ACHN (cell line): ENCODE measurements around the gene RALGAPA1.
A peak's percentile ranks its signal among the peaks of the same experiment; 100 is the strongest.
"Not testable (repeated sequence)": the region's sequence is repeated elsewhere in the genome, so short reads cannot be mapped to it uniquely, and the experiment has no call there.

Experiments
- DNase-seq: peaks from one replicate; pipeline ENCODE4 v3.0.0-alpha.2; 2015
- in situ Hi-C: cut with HindIII; loops from 2 replicates; pipeline ENCODE4 v1.10.0; 2017; ENCODE audit warnings: low sequenced_read_pairs, low pct_ligation_motif_present, low pct_unique_long_range_greater_than_20kb

Gene RALGAPA1

DNA sequence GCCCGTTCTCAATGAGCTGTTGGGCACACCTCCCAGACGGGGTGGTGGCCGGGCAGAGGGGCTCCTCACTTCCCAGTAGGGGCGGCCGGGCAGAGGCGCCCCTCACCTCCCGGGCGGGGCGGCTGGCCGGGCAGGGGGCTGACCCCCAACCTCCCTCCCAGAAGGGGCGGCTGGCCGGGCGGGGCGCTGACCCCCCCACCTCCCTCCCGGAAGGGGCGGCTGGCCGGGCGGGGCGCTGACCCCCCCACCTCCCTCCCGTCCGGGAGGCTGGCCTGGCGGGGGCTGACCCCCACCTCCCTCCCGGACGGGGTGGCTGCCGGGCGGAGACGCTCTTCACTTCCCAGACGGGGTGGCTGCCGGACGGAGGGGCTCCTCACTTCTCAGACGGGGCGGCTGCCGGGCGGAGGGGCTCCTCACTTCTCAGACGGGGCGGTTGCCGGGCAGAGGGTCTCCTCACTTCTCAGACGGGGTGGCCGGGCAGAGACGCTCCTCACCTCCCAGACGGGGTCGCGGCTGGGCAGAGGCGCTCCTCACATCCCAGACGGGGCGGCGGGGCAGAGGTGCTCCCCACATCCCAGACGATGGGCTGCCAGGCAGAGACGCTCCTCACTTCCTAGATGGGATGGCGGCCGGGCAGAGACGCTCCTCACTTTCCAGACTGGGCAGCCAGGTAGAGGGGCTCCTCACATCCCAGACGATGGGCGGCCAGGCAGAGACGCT is 15.5 kb upstream of the RALGAPA1 start:
- in situ Hi-C loops, DNase-seq: not testable (repeated sequence)

DNA sequence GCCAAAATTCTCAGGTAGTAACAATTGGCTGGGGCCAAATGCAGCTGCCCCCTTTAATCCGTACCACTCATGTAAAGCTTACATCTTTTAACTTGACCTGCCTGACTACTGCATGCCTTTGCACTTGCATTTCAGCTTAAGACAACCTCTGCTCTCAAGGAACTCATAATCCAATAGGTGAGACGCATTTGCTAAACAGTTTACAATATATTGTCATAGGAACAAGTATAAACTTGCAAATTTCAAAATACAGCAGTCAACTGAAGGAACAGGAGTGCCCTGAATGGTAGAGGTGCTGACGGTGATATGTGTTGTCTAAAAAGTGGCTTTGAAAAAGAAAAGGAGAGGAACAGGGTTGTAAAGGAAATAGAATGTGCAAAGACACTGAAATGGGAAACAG is 13.4 kb upstream of the RALGAPA1 start:
- in situ Hi-C loops: no loop called here
- DNase-seq: no peak

DNA sequence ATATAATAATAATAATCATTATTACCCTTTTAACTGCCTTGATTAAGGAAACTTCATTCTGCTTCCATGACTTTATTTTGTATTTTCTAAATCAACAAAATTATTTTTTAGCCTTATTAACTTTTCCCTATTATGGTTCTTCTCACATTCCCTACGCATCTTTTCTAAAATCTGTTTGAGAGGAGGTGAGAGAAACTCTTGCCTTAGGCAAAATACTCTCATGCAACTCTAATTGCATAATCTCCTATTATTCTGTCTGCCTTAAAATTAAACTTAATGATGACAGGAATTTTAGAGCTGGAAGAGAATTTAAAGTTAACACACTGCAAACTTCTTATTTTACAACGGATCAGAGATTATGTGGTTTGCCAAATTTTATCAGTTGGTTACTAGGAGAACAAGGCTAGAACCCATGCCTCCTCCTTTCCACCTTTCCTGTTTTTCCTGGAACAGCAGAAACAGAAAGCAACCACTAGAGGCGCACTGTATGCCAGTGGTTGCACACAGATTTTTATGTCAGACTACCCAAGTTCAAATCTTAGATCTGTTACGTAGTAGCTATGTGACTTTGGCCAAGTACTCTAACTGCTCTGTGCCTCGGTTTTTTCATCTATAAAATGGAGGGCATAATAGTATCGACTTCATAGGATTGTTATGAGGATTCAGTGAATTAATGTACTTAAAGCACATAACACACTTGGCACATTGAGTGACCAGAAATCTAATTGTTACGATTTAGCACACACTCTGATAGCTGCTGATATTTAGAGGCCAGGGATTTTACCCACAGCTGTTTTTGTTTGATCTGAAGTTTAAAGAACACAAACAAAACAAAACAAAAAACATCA is 12.7 kb upstream of the RALGAPA1 start:
- peak; percentile 49 for DNase-seq

DNA sequence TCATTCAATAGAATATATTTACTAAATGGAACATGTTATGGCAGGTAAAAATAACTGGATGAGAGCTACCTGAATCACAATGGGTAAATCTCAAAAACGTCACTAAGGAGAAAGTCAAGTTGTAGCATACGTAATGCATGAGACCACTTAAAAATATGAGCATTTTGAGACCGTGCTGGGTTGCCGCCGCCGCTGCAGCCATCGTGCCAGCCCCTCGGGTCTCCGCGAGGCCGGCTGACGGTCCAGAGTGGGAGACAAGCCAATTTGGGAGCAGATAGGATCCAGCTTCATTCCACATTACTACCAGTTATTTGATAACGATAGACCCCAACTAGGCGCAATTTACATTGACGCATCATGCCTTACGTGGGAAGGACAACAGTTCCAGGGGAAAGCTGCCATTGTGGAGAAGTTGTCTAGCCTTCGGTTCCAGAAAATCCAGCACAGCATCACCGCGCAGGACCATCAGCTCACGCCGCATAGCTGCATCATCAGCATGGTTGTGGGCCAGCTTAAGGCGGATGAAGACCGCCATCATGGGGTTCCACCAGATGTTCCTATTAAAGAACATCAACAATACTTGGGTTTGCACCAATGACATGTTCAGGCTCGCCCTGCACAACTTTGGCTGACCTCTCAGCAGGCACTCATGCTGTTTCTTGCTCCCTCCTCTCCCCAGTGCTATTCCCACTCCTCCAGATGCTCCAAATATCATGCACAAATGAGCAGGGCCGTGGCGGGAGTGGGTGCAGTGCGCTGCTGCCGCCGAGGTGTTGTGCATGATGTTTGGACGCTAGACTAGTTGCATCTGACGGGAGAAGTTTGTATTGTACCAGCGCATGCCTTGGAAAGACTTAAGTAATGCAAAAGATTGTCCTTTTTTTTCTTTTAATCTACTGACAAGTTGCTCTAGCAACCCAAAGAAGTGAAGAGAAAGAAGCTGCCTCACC is 10.8 kb upstream of the RALGAPA1 start:
- in situ Hi-C loops: no loop called here
- no peak for DNase-seq

More for the DNA sequence above, 12.7 kb upstream of the RALGAPA1 start:
- in situ Hi-C loops: no loop called here

DNA sequence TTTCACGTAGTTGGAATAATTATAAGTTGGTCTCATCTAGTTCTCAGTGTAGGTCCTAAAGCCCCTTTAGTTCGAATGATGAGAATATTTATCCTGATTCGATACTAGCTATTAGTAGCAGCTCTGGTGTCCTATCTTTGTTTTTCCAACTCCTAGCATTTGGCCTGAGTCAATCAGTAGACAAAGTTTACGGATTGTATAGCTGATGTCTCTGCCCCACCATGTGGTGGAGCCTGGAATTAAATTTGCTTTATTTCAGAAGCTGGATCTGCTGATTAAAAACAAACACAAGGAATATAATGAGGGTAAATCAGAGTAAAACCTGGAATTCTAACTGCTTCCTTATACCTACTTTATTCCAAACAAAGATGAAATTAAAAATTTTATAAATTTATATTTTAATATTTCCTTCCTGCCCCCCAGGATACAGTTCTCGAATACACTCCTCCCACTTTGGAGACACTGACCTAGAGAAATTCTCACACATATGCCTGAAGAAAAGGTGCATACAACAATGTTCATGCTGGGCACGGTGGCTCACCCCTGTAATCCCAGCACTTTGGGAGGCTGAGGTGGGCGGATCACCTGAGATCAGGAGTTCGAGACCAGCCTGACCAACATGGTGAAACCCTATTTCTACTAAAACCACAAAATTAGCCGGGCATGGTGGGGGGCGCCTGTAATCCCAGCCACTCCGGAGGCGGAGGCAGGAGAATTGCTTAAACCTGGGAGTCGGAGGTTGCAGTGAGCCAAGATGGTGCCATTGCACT is 9.4 kb upstream of the RALGAPA1 start:
- in situ Hi-C loops: no loop called here
- DNase-seq: peak; percentile 55

DNA sequence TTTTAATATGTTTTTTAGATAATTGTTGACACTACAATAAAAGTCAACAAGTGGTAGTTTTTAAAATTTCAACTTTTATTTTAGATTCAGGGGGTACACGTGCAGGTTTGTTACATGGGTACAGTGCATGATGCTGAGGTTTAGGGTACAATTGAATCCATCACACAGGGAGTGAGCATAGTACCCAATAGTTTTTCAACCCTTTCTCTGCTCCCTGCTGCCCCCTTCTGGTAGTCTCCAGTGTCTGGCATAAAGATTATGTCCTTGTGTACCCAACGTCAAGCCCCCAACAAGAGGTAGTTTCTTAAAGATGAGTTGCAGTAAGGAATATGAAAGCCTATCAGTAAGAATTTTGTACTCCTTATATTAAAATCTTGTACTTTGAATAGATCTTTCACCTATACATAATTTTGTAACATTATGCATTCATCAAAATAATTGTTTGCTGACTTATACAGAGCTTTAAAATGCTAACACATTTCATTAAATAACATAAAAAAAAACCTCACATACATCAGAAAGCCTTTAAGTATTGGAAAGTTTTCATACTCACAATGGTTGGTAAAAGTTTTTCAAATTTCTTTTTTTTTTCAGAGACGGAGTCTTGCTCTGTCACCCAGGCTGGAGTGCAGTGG is 5.4 kb upstream of the RALGAPA1 start:
- in situ Hi-C loops: no loop called here
- DNase-seq: peak; percentile 65

DNA sequence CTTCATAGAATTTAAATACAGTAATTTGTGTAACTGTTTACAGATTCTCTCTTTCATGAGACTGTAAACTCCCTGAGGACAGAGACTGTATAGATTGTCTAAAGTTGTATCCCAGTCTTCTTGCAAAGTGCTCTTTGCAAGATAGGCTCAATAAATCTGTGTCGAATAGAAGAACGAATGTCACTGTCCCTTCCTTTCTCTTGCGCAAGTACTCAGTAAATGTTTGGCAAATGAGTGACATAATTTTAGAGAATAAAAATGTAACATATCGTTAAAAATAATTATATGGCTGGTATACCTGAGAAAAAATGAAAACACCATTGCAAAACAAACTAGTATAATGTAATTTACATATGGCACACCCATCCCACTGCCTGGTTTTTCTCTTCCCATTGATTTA is 1.9 kb upstream of the RALGAPA1 start:
- in situ Hi-C loops: no loop called here
- no peak for DNase-seq

DNA sequence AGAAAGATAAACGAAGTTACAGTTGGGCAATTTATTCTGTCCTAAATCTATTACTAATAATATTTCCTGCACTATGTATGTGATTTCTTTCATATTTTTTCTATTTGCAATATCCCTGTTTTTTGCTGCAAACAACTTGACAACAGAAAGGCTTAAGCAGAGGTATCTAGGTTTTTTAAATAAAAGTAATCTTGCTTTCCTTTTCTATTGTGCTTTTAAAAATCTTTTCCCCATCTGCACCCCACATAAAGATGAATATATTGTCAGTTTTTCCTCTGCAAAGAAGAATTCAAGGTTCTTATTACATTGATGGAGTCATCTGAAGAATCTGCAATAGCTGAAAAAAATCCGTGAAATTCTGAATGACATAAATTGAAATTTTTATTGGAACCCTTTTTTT is 502 bp upstream of the RALGAPA1 start:
- in situ Hi-C loops: no loop called here
- no peak for DNase-seq

DNA sequence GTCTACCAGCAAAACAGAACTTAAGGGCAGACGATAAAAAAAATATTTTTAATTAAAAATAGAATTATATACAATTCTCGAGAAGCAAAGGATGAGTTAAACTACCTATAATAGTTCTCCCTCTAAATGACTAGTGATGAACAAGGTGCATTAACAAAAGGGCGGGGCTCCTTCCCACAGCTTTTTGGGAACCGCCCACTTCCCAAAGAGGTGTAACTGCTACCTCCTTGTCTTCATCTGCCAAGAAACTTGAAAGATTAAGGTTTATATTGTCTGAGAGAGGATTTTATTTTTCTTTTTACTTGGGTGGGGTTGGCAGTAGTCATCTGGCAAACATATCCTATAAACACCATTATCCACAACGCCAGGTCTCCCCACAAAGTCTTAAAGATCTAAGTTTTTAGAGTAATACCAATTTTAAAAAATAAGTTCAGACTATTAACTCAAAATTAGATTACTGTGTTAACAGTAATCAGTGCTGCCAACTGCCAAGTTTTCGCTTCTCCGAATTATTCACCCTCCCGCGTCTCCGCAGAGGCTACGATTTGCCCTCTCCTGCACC is 938 bp downstream of the RALGAPA1 start:
- DNase-seq: peak; percentile 27
- in situ Hi-C loops: no loop called here

DNA sequence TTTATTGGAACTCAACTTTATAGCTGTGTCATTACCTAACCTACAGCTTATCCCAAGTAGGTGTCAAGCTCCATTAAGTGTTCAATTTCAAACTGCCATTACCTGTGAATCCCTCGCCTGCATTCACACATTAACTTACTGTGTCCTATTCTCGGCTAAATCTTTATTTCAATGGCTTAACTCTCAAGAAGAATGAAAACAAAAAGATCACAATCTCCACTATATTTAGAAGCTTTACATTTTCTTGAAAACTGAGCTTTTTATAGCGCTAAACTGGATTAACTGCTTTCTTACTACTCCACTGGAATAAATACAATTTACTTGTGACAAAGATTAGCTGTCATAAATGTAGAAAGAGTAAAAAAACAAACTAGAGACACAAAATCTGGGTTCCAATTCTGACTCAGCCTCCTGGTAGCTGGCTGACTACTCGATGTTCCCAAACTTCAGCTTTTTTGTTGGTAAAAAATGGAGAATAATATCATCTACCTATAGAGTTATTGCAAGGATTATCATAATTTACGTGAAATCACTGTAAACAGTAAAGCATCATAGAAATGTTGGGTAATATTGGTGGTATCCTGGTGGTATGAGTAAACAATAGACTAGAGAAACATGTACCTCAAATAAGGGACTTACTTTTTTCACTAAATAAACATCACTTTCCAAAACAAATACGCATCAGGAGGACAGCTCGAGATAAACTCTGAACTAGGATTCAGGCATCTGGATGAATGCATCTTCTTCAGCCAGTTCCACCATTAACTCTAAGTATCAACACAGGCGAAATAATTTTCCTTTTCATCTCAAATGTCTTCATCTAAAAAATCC is 1.7 kb downstream of the RALGAPA1 start:
- no peak for DNase-seq
- in situ Hi-C loops: no loop called here

DNA sequence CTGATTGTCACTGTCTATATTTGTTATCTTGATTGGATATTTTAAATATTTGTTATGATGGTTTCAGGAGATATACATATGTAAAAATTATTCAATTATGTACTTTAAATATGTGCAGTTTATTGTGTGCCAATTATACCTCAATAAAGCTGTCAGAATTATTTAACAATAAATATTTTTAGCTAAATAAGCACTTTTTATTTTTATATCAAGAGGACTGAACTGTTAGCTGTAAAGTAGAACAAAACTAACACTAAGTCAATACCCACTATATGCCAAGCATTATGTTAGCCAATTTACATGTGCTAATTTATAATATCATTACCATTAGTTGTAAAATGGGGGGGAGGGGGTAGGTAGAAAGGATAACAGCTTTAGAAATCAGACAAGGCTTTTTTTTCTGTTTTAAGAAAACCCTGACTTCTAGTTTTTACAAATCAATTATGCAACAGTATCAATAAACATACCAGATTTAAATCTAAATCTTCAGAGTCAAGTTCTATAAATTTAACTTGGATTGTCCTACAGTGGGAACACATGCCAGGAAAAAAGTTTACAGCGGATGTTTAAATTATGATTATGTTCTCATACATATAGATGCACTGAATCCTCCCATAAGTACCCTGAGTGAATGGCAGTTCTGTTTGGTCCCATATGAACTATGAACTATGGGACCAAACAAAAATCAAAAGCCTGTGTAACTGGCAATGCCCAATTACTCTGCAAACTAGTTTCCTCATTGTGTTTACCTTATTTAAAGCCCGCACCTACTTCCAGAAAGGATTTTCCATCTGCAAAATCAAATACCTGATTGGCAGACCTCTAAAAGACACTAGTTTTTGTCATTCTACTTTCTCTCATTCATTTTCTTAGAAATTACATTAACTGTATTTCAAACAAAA is 2.8 kb downstream of the RALGAPA1 start:
- no peak for DNase-seq
- in situ Hi-C loops: no loop called here

DNA sequence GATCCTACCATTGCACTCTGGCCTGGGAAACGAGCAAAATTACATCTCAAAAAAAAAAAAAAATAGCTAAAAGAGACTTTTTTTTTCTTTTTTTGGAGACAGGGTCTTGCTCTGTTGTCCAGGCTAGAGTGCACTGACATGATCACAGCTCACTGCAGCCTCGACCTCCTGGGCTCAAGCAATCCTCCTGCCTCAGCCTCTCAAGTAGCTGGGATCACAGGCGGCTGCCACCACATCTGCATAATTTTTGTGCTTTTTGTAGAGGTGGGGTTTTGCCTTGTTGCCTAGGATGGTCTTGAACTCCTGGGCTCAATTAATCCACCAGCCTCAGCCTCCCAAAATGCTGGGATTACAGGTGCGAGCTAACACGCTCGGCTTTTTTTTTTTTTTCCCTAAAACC is 11.3 kb downstream of the RALGAPA1 start:
- no peak for DNase-seq
- in situ Hi-C loops: no loop called here

DNA sequence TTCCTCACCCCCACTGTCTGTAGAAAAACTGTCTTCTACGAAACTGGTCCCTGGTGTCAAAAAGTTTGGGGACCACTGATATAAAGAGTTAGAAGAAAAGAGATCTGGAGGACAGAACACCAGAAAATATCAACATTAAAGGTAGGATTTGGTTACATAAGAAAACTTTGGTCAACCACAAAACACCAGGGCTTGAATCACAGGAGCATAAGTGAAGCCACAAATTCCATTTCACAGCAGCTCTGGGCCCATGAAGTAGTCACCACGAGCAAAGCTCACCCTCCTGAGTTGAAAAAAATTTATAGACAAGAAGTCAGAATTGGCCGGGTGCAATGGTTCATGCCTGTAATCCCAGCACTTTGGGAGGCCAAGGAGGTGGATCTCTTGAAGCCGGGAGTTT is 19.4 kb downstream of the RALGAPA1 start:
- DNase-seq: peak; percentile 20
- in situ Hi-C loops: no loop called here

DNA sequence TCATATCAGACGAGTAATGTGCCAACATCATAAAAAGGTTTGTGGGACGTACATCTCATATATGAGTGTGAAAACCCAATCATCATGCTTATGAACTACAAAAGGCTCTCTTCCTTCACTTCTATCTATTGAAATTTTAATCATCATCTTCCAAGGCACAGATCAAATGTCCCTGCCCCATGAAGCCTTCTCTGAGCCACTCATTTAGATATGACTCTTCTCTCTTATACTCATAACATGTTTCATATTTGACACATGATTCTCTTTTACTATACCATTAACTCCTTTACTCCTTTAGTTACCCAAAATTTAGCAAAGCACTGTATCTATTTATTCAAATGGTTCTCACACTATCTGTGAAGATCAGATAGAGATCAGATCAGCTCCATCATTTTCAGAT is 22.2 kb downstream of the RALGAPA1 start:
- in situ Hi-C loops: no loop called here
- DNase-seq: no peak

DNA sequence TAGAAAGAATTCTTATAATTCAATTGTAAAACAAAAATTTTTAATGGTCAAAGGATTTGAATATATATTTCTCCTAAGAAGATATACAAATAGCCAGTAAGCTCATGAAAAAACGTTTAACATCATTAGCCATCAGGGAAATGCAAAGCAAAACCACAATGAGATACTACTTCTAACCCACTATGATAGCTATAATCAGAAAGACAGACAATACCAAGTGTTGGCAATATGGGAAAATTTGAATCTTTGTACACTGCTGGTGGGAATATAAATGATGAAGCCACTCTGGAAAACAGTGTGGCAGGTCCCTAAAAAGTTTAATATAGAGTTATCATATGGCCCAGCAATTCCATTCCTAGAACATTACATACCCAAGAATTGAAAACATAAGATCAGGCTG is 25.4 kb downstream of the RALGAPA1 start:
- in situ Hi-C loops: no loop called here

DNA sequence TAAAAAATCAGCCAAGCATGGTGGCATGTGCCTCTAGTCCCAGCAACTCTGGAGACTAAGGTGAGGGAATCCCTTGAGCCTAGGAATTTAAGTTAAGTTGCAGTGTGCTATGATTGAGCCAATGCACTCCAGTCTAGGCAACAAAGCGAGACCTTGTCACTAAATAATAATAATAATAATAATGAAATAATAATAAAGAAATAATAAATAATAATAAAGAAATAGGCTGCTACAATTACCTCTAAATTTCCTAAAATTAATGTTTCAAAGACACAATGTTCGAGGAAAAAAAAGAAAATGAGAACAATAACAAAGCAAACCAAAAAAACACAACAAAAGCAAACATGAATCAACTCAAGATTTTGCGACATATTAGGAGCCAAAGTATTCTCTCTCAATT is 29.7 kb downstream of the RALGAPA1 start:
- in situ Hi-C loops: no loop called here
- DNase-seq: no peak

More for the DNA sequence above, 25.4 kb downstream of the RALGAPA1 start:
- DNase-seq: no peak
